NCI-H82 treated with DMSO at 0.1 percent for 48 hours (cell line): ENCODE measurements around the gene TSPAN14.

Experiments
- DNase-seq: peaks from one replicate; lab custom pipeline; 2025; ENCODE audit not compliant: unreplicated experiment; lab: John Stamatoyannopoulos, UW

Gene TSPAN14

GRCh38 chr10:80421707-80422536 lies 32.2 kb upstream of the TSPAN14 start:
- no peak for DNase-seq

DNA sequence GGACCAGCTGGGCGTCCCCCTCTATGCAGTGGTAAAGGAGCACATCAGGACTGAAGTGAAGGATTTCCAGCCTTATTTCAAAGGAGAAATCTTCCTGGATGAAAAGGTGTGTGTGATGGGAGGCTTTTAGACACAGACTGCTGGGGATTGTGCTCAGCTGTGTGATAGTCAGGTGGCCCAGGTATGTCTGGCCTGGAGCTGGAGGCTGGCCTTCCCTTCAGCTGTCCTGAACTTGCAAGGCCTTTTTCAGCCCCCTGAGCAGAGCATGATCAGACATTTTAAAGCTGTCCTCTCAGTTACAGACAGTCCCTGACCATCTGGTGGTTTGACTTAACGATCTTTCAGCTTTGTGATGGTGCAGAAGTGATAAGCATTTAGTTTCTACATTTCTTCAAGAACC lies 28.2 kb upstream of the TSPAN14 start:
- no peak for DNase-seq

DNA sequence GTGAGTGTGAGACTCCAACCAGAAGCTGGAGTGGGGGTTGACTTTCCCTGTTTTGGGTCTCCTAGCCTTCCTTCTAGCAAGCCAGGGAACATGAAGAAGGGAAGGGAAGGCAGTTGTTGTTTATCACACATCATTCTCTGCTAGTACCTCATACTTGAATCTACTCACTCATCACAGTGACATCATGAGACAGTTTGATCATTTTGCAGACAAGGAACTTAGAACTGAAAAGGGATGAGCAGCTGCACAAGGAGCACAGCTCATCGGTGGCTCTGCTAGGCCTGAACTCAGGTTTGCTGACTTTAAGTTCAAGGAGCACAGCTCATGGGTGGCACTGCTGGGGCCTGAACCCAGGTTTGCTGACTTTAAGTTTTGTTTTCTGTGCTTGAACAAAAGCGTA lies 26.6 kb upstream of the TSPAN14 start:
- DNase-seq: no peak

DNA sequence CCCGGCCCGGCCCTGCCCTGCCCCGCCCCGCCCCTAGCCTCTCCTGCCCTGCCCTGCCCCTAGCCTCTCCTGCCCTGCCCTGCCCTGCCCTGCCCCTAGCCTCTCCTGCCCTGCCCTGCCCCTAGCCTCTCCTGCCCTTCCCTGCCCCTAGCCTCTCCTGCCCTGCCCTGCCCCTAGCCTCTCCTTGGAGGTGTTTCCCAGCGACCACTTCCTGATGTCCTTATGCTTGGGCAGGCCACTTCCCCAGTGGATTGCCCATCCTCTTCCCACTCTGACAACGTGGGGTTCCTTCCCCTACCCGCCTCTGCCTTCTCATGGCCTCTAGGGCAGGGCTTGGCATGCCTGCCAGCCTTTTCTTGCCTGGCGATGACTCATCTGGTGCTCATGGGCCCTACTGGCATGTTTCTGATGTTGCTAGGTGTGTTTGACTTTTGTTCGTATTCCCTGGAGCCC lies 24.6 kb upstream of the TSPAN14 start:
- no peak for DNase-seq

DNA sequence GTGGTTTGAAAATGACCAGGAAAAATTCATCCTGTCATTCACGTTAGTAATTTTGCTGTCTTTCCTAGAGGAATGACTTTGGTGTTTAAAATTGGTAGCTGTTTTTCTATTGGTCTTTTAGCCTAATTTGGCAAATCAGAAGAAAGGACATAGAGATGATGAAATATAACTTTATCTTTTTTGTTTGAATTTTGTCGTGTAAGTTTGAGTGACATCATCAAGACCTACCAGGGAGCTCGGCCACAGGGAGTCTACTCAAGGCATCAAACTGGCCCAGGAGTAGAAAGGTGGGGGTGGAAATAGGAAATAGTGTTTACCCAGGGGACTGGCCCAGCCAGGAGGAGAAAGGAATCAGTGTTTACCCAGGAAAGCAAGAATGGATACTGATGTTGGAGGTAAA lies 21.0 kb upstream of the TSPAN14 start:
- DNase-seq: no peak

DNA sequence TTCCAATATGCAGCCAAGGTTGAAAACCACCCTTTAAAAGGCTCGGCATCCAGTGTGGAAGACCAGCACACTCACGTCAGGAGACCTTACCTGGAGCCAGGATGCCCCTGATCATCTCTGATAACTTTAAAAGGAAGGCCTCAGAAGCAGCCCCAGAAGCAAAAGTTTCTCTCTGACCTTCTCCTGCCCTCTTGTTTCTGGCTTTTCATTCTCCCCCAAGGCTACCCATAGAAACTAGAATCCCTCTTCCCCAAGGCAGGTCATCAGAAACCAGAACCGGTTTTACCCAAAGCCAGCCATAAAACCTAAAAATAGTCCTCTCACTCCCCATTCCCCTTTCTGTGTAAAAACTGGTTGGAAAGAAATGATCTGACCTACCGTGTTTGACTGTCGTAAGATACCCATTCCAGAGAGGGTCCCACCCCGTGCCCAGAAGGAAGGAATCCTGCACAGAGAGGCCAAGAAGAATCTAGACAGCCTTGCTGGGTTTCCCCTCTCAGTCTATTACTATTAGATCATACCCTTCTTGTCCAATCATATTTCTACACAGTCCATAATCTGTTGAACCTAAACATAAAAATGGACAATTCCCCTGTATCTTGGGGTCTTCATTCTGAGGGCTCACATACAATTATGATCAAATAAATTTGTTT lies 17.5 kb upstream of the TSPAN14 start:
- DNase-seq: no peak

DNA sequence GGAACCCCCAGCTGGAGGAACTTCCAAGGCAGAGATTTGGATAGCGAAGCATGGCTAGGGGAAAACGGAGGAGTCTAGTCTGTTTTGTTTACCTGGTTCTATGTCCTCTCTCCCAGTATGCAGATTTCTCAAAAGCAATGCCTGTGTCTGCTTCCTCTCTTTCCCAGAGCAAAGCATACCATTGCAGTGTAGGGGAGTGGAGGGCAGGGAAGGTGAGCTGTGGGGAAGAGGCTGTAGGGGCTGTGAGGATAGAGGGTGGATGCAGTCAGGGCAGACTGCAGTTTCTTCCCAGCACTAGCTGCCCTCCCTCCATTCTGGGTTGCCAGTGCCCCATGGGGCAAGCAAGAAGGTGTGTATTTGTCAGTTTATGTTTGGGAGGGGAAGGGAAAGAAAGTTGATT lies 16.9 kb upstream of the TSPAN14 start:
- DNase-seq: no peak

DNA sequence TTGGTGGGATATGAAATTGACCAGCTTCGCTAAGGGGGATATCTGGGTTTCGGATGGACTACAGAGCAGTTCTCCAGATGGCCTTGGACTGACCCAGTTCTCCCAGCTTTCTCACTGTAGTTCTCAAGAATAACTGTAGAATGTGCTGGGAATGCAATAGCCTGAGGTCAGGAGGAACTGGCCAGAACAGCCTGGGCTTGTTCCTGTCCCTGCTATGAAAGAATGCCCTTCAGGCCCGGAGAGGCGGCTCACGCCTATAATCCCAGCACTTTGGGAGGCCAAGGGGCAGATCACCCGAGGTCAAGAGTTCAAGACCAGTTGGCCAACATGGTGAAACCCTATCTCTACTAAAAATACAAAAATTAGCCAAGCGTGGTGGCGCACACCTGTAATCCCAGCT lies 12.3 kb upstream of the TSPAN14 start:
- no peak for DNase-seq

DNA sequence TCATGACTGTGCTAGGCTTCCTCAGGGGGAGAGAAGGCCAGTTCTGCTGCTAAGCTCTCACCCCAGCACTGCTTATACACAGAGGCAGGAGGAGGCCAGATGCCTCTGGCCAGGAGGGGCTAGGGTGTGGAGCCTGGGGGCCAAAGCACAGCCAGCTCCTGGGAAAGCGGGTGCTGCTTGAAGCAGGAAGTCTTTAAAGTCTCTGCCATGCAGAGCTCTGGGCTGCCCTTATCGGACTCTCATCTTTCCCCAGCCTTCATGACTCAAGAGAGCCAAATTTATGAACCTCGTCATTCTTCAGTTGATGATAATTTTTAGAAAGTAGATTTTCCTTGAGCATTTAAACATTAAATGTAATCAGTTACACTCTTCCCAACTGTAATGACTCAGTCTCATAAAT lies 11.2 kb upstream of the TSPAN14 start:
- no peak for DNase-seq

DNA sequence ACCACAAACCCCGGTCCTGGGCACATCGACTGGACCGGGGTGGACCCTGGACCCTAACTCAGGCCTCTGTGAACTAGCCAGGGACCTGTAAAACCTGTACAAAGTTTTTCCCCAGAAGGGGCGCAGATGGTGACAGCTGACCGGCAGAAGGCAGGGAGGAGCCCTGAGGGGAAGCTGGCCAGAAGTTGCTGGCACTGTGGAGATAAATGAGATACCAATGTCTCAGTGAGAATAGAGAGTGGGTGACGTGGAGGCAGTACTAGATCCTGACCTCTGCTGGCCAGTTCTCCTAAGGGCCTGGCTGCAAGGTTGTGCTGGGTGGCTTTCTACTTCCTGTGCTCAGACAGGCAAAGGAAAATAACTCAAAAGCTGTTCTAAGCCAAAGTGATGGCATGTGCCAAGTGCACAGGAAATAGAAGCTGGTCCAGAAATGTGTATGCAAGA lies 10.6 kb upstream of the TSPAN14 start:
- peak; percentile 37 for DNase-seq

- DNase-seq: no peak
Observed at GRCh38 chr10:80444124-80444523, 10.0 kb upstream of the TSPAN14 start.

DNA sequence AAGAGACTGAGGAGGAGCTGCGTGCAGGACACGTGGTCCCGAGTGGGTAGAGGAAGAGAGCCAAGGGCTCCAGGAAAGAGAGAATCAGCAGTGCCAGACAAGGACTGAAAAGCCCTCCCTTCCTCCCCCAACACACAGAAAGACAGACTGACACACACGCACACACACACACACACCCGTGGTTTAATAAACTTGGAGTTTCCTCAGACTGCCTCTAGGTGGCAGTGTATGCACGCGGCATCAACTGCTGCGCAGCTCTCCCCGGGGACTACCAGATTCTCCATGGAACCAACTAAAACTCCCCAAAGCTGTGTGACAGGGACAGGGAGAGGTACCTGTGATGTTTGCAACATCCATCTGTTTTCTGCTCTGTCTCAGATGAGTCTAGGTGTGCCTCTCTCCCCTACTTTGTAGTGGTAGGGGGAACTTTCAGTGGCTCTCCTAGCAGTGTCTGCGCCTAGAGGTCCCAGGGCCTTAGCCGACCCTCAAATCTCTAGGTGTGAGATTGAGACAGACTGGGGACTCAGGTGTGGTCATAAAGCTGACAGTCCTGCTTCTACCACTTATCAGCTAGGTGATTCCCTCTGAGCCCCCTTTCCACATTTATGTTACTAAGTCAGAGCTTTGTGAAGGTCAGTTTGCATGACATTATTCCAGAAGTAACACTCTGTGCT lies 9.3 kb upstream of the TSPAN14 start:
- peak; percentile 53 for DNase-seq

DNA sequence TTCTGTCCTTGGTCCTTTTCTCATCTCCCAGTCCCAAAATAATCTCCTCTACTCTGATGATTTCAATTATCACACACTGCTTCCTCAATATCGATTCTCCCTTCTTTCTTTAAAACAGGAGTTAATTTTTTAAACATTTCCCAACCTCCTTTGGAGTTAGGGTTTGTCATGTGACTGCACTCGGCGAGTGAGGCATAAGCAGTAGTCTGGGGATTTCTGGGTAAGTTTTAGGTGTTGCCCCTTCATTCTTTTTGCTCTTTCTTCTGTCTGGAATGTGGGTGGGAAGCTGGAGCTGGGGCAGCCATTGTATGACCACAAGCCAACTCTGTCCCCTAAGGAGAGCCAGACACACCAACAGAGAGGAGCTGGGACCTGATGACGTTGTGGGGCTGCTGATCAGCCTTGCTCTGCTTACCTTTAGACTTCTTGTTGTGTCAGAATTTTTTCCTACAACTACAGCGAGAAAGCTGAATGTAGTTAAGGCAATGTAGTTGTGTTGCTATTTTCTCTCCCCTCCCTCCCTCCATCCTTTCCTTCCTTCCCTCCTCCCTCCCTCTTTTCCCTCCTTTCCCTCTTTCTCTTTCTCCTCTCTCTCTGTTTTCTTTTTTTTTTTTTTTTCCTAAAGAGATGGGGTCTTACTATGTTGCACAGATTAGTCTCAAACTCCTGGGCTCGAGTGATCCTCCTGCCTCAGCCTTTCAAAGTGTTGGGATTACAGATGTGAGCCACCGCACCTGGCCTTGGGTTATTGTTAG lies 6.5 kb upstream of the TSPAN14 start:
- DNase-seq: no peak

DNA sequence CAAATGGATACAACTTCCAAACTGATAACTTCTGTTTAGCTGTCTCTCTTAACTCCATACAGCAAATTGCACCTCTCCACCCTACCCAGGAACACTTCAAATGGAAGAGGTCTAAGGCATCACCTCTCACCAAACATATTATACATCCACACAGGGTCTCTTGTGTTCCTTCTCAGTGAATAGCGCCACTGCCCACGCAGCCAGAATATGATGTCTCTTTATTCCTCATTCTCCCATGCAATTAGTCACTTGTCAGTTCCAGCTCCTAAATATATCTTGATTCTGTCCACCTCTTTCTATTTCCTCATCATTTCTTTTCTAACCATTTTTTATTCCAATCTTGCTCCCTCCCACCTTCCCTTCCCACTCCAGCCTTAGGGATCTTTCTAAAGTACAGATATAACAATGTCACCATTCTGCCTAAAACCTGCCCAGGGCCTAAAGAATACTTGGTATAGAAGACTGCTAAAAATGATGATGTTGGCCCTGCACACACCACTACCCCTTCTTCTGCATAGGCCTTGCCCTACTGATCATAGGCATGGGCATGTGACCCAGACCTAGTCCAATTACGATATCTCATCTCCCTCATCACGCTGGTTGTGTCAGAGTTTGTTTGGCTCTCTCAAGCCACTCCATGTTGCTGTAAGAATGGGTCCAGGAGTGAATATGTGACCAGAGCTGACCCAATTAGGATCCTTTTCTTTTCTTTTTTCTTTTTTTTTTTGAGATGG lies 5.7 kb upstream of the TSPAN14 start:
- no peak for DNase-seq

DNA sequence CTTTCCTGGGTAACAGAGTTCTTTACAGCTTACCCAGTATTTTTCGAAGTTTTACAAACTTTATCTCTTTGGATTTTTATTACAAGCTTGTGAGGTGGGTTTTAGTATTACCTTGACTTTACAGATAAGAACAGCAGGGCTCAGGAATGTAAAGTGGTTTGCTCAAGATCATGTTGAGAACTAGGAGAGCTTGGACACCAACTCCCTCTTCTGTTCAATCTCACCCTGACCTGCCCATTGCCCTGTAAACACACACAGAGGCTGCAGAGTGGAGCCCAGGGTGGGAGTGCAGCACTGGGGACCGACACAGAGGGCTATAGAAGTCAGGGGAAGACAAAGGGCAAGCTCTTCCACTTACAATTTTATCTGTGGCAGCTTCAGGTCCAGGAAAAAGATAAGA lies 4.6 kb upstream of the TSPAN14 start:
- DNase-seq: no peak

DNA sequence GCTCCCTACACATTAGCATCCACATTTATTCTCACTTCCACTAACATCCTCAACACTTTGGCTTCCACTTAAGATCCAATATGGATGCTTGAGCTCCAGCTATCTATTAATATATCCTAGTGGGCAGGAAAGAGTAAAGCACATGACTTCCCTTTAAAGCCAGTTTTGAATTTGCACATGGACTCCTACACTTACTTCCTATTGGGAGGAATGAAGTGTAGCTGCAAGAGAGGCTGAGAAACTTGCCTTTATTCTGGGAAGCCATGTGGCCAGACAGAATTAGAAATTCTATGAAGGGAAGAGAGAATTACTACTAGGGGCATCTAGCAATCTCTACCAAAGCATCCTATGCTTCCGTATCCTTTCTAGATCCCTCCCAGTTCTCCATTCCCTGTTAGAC lies 3.0 kb upstream of the TSPAN14 start:
- no peak for DNase-seq

DNA sequence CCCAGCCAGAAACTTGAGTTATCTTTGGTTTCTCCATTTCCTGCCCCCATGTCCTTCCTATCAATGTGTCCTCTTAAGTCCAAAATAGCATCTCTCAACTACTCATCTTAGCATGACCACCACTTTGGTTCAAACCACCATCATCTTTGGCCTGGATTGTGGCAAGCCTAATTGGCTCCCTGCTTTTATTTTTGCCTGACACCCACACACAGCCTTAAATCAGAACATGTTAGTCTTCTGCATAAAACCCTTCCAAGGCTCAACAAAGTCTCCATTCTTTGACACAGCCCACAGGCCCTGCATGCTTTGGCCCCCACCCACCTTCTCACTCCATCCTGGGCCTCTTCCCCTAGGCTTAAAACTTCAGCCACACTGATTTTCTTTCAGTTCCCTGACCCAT lies 2.0 kb upstream of the TSPAN14 start:
- no peak for DNase-seq

DNA sequence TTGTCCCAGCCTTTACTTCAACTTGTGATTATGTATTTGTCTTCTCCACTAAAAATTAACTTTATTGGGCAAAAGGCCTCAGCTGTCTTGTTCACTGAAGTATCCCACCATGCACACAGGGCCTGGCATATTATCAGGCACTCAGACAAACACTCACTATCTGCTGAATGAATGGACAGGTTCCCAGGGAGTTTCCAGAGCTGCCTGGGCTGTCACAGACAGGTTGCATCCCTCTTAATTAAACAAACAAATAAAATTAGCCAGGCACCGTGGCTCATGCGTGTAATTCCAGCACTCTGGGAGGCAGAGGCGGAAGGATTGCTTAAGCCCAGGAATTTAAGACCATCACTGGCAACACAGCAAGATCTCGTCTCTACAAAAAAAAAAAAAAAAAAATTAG lies 1.5 kb upstream of the TSPAN14 start:
- DNase-seq: no peak

GRCh38 chr10:80453056-80453841 lies 861 bp upstream of the TSPAN14 start:
- peak; percentile 28 for DNase-seq
